GDM1 (cell line): ENCODE measurements around the gene GPR12.
"Not testable (repeated sequence)": the region's sequence is repeated elsewhere in the genome, so short reads cannot be mapped to it uniquely, and the experiment has no call there.

Experiments used
- DNase-seq: peaks from one replicate; lab custom pipeline; 2025; lab: John Stamatoyannopoulos, UW

GPR12 gene

GRCh38 chr13:26747706-26748105, 12.9 kb downstream of the GPR12 start:
- DNase-seq = no peak

- DNase-seq = no peak
Observed at GRCh38 chr13:26743971-26744370, 16.6 kb downstream of the GPR12 start.

- DNase-seq = no peak
Observed at GRCh38 chr13:26742691-26743358, 17.8 kb downstream of the GPR12 start.

- no peak for DNase-seq
Observed at GRCh38 chr13:26735677-26736076, 24.9 kb downstream of the GPR12 start.

- no peak for DNase-seq
Observed at GRCh38 chr13:26727633-26728032, 33.0 kb downstream of the GPR12 start.

- no peak for DNase-seq
Observed at GRCh38 chr13:26727122-26727521, 33.5 kb downstream of the GPR12 start.

- no peak for DNase-seq
Observed at GRCh38 chr13:26726684-26727083, 33.9 kb downstream of the GPR12 start.

GRCh38 chr13:26723620-26724019, 37.0 kb downstream of the GPR12 start:
- DNase-seq = not testable (repeated sequence)

GRCh38 chr13:26722321-26722720, 38.3 kb downstream of the GPR12 start:
- DNase-seq = no peak

- DNase-seq = peak; percentile 91
Observed at GRCh38 chr13:26721251-26722121, 39.1 kb downstream of the GPR12 start.

- peak; percentile 70 for DNase-seq
Observed at GRCh38 chr13:26719356-26719945, 41.1 kb downstream of the GPR12 start.

- no peak for DNase-seq
Observed at GRCh38 chr13:26718872-26719271, 41.7 kb downstream of the GPR12 start.

- DNase-seq = no peak
Observed at GRCh38 chr13:26718146-26718545, 42.4 kb downstream of the GPR12 start.

- DNase-seq = no peak
Observed at GRCh38 chr13:26716984-26717383, 43.6 kb downstream of the GPR12 start.

GRCh38 chr13:26713341-26713740, 47.2 kb downstream of the GPR12 start:
- DNase-seq = no peak

- no peak for DNase-seq
Observed at GRCh38 chr13:26711211-26711610, 49.4 kb downstream of the GPR12 start.

GRCh38 chr13:26710166-26710565, 50.4 kb downstream of the GPR12 start:
- DNase-seq = no peak

GRCh38 chr13:26709461-26709860, 51.1 kb downstream of the GPR12 start:
- DNase-seq = no peak

- DNase-seq = no peak
Observed at GRCh38 chr13:26708007-26708297, 52.6 kb downstream of the GPR12 start.

GRCh38 chr13:26707122-26708006, 53.2 kb downstream of the GPR12 start:
- peak; percentile 53 for DNase-seq

- DNase-seq = no peak
Observed at GRCh38 chr13:26706381-26706780, 54.2 kb downstream of the GPR12 start.

- DNase-seq = no peak
Observed at GRCh38 chr13:26705536-26705935, 55.0 kb downstream of the GPR12 start.
